Measurements from ENCODE around the gene CDCA5.

CDCA5 gene

DNA sequence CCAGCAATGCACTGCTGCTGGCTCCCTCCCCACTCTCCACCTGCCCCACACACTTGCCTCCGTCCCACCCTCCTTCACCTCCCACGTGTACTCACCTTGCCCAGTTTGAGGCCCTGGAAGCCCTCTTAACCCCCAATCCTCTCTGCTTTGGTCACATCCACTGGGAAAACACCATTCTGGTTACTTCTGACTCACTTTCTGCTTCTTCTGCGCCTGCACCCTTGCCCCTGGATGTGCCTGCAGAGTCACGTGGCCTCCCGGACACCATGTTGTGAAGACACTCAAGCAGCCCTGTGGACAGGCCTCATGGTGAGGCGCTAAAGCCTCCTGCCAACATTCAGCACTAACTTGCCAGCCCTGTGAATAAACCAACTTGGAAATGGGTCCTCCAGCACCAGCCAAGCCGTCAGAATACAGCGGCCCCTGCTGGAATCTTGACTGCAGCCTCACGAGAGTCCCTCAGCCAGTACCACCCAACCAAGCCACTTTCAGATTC, 22.9 kb downstream of the CDCA5 start:
- no peak overlapping the region for H3K9ac ChIP-seq (ENCODE audit: low read length)

GRCh38 chr11:65059959-65060824, 23.6 kb downstream of the CDCA5 start:
- no peak overlapping the region for H3K4me3 ChIP-seq (ENCODE audit: insufficient read depth, low read length, poor library complexity, severe bottlenecking)
- no peaks in the 10 kb centered on the region for H3K79me2 ChIP-seq (ENCODE audit: insufficient read depth, low read length)
- no peaks in the 10 kb centered on the region for H3F3A ChIP-seq (ENCODE audit: insufficient read depth)
- H3K27me3 ChIP-seq (ENCODE audit: low read length): no peaks in the 10 kb centered on the region
- H4K20me1 ChIP-seq (ENCODE audit: low read depth, low read length): no peaks in the 10 kb centered on the region
- H3K4me2 ChIP-seq (ENCODE audit: low read depth, low read length, poor library complexity, severe bottlenecking): no peak overlapping the region
- no peaks in the 10 kb centered on the region for H3K9me2 ChIP-seq (replicated peaks; ENCODE audit: insufficient read depth, low read length)
- no peak overlapping the region for H2AFZ ChIP-seq (ENCODE audit: low read depth, low read length, severe bottlenecking)
- H3K36me3 ChIP-seq (ENCODE audit: low read length): no peaks in the 10 kb centered on the region
- no peak for TF ChIP-seq EZH2phosphoT487 (conservative IDR thresholded peaks at IDR 0.05; ENCODE audit: low read length)
- TF ChIP-seq CTCF (IDR thresholded peaks at IDR 0.05; ENCODE audit: insufficient read depth, low read length, poor library complexity, severe bottlenecking): no peak
- no peaks in the 10 kb centered on the region for H3K9me3 ChIP-seq (ENCODE audit: insufficient read depth, low read length)
- H3K9ac ChIP-seq (ENCODE audit: low read length): no peak overlapping the region
- no peak overlapping the region for H3K27ac ChIP-seq (ENCODE audit: low read depth, low read length)

More for the DNA sequence above, 22.9 kb downstream of the CDCA5 start:
- TF ChIP-seq CTCF (IDR thresholded peaks at IDR 0.05; ENCODE audit: insufficient read depth, low read length, poor library complexity, severe bottlenecking) (no peak), EZH2phosphoT487 (conservative IDR thresholded peaks at IDR 0.05; ENCODE audit: low read length) (no peak)
- no peak overlapping the region for H3K4me3 ChIP-seq (ENCODE audit: insufficient read depth, low read length, poor library complexity, severe bottlenecking)
- no peaks in the 10 kb centered on the region for H3F3A ChIP-seq (ENCODE audit: insufficient read depth)
- H3K36me3 ChIP-seq (ENCODE audit: low read length): no peaks in the 10 kb centered on the region
- no peak overlapping the region for H3K27ac ChIP-seq (ENCODE audit: low read depth, low read length)
- H4K20me1 ChIP-seq (ENCODE audit: low read depth, low read length): no peaks in the 10 kb centered on the region
- H3K27me3 ChIP-seq (ENCODE audit: low read length): no peaks in the 10 kb centered on the region
- no peaks in the 10 kb centered on the region for H3K79me2 ChIP-seq (ENCODE audit: insufficient read depth, low read length)
- no peak overlapping the region for H3K4me2 ChIP-seq (ENCODE audit: low read depth, low read length, poor library complexity, severe bottlenecking)
- no peak overlapping the region for H2AFZ ChIP-seq (ENCODE audit: low read depth, low read length, severe bottlenecking)
- no peaks in the 10 kb centered on the region for H3K9me3 ChIP-seq (ENCODE audit: insufficient read depth, low read length)
- no peaks in the 10 kb centered on the region for H3K9me2 ChIP-seq (replicated peaks; ENCODE audit: insufficient read depth, low read length)

DNA sequence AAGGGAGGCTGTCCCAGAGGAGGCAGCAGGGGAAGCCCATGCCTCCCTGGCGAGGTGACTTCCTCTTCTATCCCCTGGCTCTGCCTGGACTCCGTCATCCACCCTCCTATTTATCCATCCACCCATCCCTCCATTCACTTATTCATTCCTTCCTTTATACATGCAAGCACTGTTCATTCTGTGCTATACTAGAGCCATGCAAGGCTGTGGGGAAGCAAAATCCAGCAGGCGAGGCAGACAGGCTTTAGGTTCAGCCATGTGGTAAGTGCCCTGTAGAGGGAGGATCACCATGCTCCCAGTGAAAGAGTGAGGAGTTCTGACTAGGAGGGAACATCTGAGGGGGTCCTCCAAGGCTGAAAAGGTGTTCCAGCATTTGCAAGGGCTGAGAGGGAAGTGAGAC, 24.3 kb downstream of the CDCA5 start:
- H3K9ac ChIP-seq (ENCODE audit: low read length): no peak overlapping the region
- H3K9me2 ChIP-seq (replicated peaks; ENCODE audit: insufficient read depth, low read length): no peaks in the 10 kb centered on the region
- H3K36me3 ChIP-seq (ENCODE audit: low read length): no peaks in the 10 kb centered on the region
- H3K27me3 ChIP-seq (ENCODE audit: low read length): no peaks in the 10 kb centered on the region
- no peaks in the 10 kb centered on the region for H3K79me2 ChIP-seq (ENCODE audit: insufficient read depth, low read length)
- no peaks in the 10 kb centered on the region for H4K20me1 ChIP-seq (ENCODE audit: low read depth, low read length)
- TF ChIP-seq EZH2phosphoT487 (conservative IDR thresholded peaks at IDR 0.05; ENCODE audit: low read length) (no peak), CTCF (IDR thresholded peaks at IDR 0.05; ENCODE audit: insufficient read depth, low read length, poor library complexity, severe bottlenecking) (no peak)
- H3F3A ChIP-seq (ENCODE audit: insufficient read depth): no peaks in the 10 kb centered on the region
- H3K9me3 ChIP-seq (ENCODE audit: insufficient read depth, low read length): no peaks in the 10 kb centered on the region
- H3K4me2 ChIP-seq (ENCODE audit: low read depth, low read length, poor library complexity, severe bottlenecking): no peak overlapping the region
- no peak overlapping the region for H2AFZ ChIP-seq (ENCODE audit: low read depth, low read length, severe bottlenecking)
- H3K27ac ChIP-seq (ENCODE audit: low read depth, low read length): no peak overlapping the region
- H3K4me3 ChIP-seq (ENCODE audit: insufficient read depth, low read length, poor library complexity, severe bottlenecking): no peak overlapping the region

Measured in SU-DHL-6 (cell line).